ENCODE data around the gene ENG.

Gene ENG

DNA sequence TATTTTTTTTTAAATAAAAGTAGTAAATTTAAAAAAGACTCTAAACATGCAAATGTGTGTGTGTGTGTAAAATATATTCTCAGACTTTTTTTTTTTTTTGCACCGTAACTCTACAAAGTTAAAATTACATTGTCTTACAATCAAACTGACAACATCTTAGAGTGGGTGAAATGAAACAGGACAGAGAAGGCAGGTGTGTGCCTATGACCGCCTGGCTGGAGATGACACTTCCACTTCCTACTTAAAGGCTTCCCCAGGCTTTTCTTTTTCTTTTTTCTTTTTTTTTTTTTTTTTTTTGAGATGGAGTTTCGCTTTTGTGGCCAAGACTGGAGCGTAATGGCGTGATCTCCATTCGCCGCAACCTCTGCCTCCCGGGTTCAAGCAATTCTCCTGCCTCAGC lies 25.7 kb upstream of the ENG start:
- TF ChIP-seq, protein P1, sequence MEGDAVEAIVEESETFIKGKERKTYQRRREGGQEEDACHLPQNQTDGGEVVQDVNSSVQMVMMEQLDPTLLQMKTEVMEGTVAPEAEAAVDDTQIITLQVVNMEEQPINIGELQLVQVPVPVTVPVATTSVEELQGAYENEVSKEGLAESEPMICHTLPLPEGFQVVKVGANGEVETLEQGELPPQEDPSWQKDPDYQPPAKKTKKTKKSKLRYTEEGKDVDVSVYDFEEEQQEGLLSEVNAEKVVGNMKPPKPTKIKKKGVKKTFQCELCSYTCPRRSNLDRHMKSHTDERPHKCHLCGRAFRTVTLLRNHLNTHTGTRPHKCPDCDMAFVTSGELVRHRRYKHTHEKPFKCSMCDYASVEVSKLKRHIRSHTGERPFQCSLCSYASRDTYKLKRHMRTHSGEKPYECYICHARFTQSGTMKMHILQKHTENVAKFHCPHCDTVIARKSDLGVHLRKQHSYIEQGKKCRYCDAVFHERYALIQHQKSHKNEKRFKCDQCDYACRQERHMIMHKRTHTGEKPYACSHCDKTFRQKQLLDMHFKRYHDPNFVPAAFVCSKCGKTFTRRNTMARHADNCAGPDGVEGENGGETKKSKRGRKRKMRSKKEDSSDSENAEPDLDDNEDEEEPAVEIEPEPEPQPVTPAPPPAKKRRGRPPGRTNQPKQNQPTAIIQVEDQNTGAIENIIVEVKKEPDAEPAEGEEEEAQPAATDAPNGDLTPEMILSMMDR (IDR thresholded peaks at IDR 0.05; ENCODE audit: low read depth, low read length), result no peak
- peaks cover 14% of the 10 kb centered on the region for H3K4me1 ChIP-seq
- H3K4me3 ChIP-seq (ENCODE audit: low read depth, low read length), result no peak overlapping the region
- H3K27me3 ChIP-seq, result no peaks in the 10 kb centered on the region
- no peaks in the 10 kb centered on the region for H3K9me3 ChIP-seq
- H3K36me3 ChIP-seq, result no peaks in the 10 kb centered on the region
- DNase-seq, result no peak

DNA sequence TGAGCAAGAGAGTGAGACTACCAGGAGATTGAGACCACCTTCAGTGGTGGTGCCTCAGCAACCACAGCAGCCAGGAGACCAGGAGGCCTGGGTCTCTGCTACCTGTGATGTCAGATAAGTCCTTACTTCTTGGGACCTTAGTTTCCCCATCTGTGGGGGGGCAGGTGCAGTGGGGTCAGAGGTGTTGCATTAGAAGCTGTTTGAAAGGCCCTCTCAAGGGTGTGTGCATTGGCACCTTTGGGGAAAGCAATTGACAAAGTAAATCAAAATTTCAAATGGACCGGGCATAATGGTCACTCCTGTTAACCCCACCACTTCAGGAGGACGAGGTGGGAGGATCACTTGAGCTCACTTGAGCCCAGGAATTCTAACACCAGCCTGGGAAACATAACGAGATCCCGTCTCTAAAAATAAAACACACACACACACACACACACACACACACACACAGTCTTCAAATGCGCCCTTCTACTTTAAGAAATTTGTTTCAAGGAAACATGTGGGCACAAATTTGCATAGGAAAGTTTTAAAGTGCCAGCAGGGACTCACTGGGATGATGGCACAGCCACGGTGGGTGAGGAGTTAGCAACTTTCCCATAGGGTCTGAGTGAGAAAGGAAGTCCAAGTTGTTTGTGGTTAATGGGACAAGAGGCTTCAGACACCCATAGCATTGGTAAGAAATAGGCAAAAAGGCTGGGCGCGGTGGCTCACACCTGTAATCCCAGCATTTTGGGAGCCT lies 24.4 kb upstream of the ENG start:
- DNase-seq, result no peak
- H3K27me3 ChIP-seq, result no peaks in the 10 kb centered on the region
- TF ChIP-seq, protein P1 (IDR thresholded peaks at IDR 0.05; ENCODE audit: low read depth, low read length), result no peak
- peaks cover 4% of the 10 kb centered on the region; the same call in 1 of the 2 replicates for H3K4me1 ChIP-seq
- H3K36me3 ChIP-seq, result no peaks in the 10 kb centered on the region
- no peak overlapping the region; the same call in 1 of the 2 replicates for H3K4me3 ChIP-seq (ENCODE audit: low read depth, low read length)
- no peaks in the 10 kb centered on the region for H3K9me3 ChIP-seq

DNA sequence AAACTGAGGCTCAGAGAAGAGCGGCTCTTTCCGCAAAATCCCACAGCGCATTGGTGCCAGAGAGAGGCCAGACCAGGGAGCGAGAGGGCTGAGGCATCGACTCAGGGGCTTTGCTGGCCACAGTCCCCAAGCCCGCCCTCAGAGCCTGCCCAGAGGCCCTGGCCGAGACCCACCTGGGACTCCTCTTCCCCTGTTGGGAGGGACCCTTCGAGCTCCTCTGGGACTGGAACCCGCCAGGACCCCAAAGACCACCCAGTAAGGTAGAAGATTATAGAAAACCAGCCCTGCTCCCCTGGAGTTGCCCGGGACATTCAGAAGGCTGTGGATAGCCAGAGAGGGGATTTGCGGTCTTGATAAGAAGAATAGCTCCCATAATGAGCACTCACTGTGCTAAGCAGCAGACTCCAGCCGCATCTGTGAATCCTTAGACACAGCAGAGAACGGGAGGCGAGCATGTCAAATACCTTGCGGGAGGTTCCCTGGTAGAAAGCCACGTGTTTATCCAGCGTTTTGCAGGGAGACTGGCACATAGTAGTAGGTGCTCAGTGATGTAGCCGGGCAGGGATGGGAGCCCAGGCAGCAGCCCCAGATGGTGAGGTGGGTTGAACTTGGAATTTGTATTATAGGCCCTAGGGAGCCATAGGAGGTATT lies 23.7 kb upstream of the ENG start:
- H3K4me3 ChIP-seq (ENCODE audit: low read depth, low read length), result peak overlapping the region; percentile 74
- H3K27me3 ChIP-seq, result no peaks in the 10 kb centered on the region
- TF ChIP-seq, protein P1 (IDR thresholded peaks at IDR 0.05; ENCODE audit: low read depth, low read length), result no peak
- no peaks in the 10 kb centered on the region for H3K9me3 ChIP-seq
- no peaks in the 10 kb centered on the region for H3K36me3 ChIP-seq
- peaks cover 4% of the 10 kb centered on the region for H3K4me1 ChIP-seq
- no peak for DNase-seq

DNA sequence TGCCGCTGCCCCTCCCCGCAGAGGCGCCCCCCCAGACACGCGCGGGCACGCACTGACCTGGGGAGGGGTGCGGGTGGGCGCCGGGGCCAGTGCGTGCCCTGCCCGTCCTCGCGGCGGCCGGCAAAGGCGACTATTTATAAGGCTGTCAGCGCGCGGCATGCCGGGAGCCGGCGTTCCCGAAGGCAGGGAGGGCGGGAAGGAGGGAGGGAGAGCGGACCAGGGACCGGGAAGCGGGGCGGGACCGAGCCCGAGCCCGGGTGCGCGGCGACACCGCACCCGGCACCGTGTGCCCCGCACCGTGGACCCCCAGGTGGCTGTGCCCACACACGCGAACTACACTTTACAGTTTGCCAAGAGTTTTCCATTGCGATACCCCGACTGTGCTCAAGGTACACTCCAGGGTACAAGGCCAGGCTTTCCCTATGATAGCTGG lies 23.1 kb upstream of the ENG start, which contains the start of gene AK1:
TSS of gene AK1 (minus strand) at position 110 of the 433 bp plus-strand sequence. CDS start 3,058 bp downstream, outside the sequence.
- no peaks in the 10 kb centered on the region for H3K9me3 ChIP-seq
- peaks cover 4% of the 10 kb centered on the region for H3K4me1 ChIP-seq
- H3K27me3 ChIP-seq, result no peaks in the 10 kb centered on the region
- TF ChIP-seq, protein P1 (IDR thresholded peaks at IDR 0.05; ENCODE audit: low read depth, low read length), result no peak
- H3K4me3 ChIP-seq (ENCODE audit: low read depth, low read length), result peak within 1 kb of the TSS; percentile 74
- peaks cover 1% of the 10 kb centered on the region; the same call in 1 of the 2 replicates for H3K36me3 ChIP-seq
- peak; percentile 83 for DNase-seq

DNA sequence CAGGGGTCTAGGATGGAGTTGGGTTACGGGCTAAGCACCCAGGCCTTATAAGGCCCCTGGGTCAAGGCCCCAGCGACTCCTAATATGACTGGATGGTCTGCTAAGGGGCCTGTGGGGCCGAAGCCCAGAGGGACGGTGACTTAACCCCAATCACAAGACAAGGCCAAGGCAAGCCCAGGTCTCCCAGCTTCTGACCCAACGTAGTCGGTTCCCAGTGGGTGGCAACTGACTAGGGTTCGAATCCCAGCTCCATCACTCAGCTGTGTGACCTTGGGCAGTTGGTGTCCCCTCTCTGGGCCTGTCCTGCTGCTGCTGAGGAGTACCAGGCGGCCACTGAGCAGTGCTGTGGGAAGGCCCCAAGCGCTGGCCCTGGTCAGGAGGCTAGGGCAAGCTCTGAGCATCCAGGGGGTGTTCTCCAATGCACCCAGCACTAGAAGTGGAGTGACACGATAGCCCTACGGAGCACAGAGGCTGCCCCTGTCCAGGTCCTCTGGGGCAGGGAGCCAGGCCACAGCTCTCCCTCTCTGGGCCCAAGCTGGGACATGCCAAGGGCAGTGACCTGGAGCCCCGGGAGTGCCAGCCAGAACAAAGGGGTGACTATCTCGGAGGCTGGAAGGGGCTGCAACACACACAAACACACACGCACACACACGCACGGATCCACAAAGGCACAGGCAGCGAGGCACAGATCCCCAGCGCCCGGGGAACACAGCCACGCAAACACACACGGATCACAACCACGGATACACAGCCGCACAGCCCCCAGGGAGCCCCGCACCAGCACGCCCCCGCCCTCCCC lies 22.5 kb upstream of the ENG start:
- Histone ChIP-seq H3K36me3 (peaks cover 4% of the 10 kb centered on the region; the same call in 1 of the 2 replicates), H3K4me1 (peaks cover 4% of the 10 kb centered on the region), H3K27me3 (no peaks in the 10 kb centered on the region), H3K4me3 (ENCODE audit: low read depth, low read length) (peak overlapping the region; percentile 74), H3K9me3 (no peaks in the 10 kb centered on the region)
- no peak for DNase-seq
- TF ChIP-seq, protein P1 (IDR thresholded peaks at IDR 0.05; ENCODE audit: low read depth, low read length), result no peak
